Right renal cortex interstitium (tissue), 3 donors: ENCODE measurements around the gene SORCS2. TPM values are rescaled to one million over a fixed set of nuclear protein-coding genes. Genes with fewer than 3 reads are reported as not detected.

Experiments
- DNase-seq, 3 donors: peaks; one replicate each; pipeline ENCODE4 v3.0.0-alpha.2; 2013; ENCODE audit warnings: low read depth in 3 of 3, low spot score in 2 of 3
- polyA plus RNA-seq, 3 donors: library from polyadenylated mRNA; unstranded; fragments of 120-200 nt; gene quantifications; one replicate each; pipeline ENCODE4 v1.2.1, GENCODE V29; 2013; ENCODE audit not compliant: insufficient read length in 3 of 3

The SORCS2 gene
- polyA plus RNA-seq, 3 donors, result 6.6 to 7.9 (median 7.0) TPM

DNA sequence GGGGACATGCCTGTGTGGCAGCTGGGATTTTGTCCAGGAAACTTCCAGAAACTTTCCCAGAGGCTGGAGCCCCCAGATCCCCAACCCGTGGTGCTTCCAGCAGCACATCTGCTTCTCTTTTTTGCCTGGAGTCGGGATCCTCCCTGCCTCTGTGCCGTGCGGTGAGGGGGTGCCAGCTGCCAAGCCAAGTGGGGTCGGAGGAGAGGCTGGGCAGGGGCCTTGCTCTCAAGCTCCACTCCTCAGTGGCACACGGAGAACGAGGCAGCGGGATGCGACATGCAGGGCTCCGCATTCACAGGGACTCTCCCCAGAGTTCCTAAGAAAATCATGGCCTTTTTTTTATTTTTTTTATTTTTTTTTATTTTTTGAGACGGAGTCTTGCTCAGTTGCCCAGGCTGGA lies 121.7 kb downstream of the SORCS2 start:
- DNase-seq, result no peak

- no peak for DNase-seq
Measured at GRCh38 chr4:7315286-7315685, 122.9 kb downstream of the SORCS2 start.

DNA sequence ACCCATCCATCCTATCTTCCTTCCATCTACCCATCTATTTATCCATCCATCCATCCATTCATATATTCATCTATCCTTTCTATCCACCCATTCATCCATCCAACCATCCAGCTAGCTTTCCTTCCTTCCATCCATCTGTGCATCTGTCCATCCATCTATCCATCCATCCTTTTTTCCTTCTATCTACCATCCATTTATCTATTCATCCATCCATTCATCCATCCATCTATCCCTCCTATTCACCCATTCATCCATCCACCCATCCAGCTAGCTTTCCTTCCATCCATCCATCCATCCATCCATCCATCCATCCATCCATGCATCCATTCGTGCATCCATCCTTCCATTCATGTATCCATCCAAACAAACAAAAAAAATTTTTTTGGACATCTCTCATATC lies 123.6 kb downstream of the SORCS2 start:
- no peak for DNase-seq

GRCh38 chr4:7319024-7319423 lies 126.7 kb downstream of the SORCS2 start:
- DNase-seq, result no peak

GRCh38 chr4:7320206-7320797 lies 128.0 kb downstream of the SORCS2 start:
- DNase-seq, result no peak

- no peak for DNase-seq
Measured at GRCh38 chr4:7322166-7322991, 130.0 kb downstream of the SORCS2 start.

GRCh38 chr4:7323461-7323871 lies 131.1 kb downstream of the SORCS2 start:
- DNase-seq, result no peak

GRCh38 chr4:7323872-7324650 lies 131.7 kb downstream of the SORCS2 start:
- no peak for DNase-seq

- DNase-seq, result no peak
Measured at GRCh38 chr4:7324651-7325121, 132.3 kb downstream of the SORCS2 start.

DNA sequence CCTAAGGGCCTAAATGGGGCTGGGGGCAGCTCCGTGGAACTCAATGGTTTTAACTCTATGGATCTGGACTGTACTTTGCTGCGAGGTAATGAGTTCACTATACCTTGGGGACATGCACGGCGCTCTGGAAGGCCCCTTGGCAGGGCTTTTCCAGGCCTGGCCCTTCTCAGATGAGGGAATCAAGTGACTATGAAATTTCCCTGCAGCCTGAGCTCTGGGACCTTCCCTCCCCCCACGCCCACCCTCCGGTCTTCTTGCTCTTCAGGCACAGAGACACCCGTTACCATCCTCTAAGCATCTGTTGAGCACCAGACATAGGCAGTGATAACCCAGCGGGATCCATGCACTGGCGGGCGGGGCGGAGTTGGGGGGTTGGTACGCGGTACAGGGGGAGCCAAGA lies 133.2 kb downstream of the SORCS2 start:
- no peak for DNase-seq

DNA sequence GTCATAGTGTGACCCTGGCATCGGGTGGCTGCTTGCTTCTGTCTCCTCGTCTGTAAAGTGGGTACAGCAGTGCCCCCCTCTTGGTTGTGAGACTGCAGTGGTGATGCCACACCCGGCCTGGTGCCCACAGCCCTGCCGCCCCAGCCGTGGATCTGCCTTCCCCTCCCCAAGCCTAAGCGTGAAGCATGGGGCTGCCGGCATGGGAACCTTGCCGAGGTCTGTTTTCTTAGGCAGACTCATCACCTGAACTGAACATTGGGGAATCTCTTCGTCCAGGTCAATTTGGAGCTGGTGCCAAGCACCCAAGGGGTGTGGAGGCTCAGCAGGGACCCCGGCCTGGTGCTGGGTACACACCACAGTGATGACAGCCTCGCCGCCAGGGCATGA lies 134.0 kb downstream of the SORCS2 start:
- DNase-seq, result no peak

DNA sequence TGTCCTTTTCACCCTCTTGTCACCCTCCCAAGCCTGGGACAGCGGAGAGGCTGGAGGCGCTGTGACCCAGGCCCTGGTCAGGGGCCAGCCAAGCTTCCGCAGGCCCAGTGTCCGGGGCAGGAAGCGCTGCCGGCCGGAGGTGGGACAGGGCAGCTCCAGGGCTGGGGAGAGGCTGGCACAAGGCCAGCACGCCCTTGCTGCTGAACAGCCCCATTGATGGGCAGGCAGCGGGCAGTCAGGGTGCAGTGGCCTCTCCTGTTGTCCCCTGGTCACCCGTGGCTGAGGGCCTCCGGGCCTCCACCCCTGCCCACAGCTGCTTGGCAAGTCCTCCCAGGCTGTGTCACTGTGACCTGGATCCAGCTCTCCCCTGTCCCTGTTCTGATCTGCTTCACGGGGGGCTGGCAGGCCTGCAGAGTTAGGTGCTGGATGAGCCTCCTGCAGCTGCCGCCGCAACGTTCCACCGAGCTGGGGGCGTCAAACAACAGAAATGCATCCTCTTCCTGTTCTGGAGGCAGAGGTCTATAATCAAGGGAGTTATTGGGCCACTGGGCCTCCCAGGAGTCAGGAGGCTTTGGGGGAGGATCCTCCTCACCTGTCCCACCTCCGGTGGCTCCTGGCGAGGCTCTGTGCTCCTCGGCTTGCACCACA lies 134.5 kb downstream of the SORCS2 start:
- DNase-seq, result no peak

GRCh38 chr4:7327341-7327885 lies 135.1 kb downstream of the SORCS2 start:
- DNase-seq, result no peak

DNA sequence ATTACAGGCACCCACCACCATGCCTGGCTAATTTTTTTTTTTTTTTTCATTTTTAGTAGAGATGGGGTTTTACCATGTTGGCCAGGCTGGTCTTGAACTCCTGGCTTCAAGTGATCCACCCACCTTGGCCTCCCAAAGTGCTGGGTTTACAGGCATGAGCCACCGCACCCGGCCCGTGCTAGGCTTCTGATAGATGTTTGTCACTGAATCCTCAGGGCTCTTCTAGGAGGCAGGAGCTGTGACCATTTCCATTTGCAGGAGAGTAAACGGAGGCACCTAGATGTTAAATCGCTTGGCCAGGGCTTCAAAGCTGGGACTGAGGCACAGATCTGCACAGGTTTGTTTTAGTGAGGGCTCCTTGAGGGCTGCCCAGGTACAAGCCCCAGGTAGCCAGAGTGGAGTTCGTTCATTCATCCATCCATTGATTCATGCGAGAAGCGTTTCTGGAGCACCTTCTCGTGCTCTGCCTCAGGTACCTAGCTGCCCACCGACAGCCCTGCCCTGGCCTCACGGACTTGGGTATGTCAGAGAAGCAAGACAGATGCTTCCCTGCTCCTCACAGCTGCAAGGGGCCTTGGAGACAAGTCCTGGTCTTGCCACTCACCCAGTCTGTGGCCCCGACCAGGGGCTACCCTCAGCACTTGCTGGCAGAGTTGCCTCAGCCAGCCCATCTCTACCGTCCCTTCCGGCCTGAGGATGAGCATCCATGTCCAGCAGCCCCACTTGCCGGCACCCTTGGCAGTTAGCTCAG lies 136.0 kb downstream of the SORCS2 start:
- no peak for DNase-seq

- no peak for DNase-seq
Measured at GRCh38 chr4:7328913-7329638, 136.7 kb downstream of the SORCS2 start.

GRCh38 chr4:7330031-7330596 lies 137.8 kb downstream of the SORCS2 start:
- no peak for DNase-seq

GRCh38 chr4:7330811-7331681 lies 138.7 kb downstream of the SORCS2 start:
- DNase-seq, result no peak

DNA sequence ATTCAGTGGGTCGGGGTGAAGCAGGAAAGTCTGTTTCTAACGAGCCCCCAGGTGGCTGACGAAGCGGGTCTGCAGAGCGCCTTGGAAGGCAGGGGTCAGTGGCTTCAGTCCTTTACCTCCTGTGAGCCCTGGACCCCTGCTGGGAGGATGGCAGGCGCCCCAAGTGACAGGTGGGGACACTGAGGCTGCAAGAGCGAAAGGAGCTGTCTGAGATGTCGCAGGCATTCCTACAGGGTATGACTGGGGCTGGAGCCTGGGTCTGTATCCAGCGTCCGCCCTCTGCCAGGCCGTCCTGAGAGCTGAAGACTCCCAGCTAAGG lies 139.3 kb downstream of the SORCS2 start:
- DNase-seq, result no peak
